Activated CD8-positive, alpha-beta memory T cell treated with anti-CD3 and anti-CD28 coated beads for 48 hours (primary cell): ENCODE results near the gene MME.
"Not testable (repeated sequence)": the region's sequence is repeated elsewhere in the genome, so short reads cannot be mapped to it uniquely, and the experiment has no call there.

Experiments
- DNase-seq, 3 experiments: peaks; one replicate each; pipeline ENCODE4 v3.0.0-alpha.2; 2020; ENCODE audit warnings: low read depth in 2 of 3, low spot score in 2 of 3

Gene MME

DNA sequence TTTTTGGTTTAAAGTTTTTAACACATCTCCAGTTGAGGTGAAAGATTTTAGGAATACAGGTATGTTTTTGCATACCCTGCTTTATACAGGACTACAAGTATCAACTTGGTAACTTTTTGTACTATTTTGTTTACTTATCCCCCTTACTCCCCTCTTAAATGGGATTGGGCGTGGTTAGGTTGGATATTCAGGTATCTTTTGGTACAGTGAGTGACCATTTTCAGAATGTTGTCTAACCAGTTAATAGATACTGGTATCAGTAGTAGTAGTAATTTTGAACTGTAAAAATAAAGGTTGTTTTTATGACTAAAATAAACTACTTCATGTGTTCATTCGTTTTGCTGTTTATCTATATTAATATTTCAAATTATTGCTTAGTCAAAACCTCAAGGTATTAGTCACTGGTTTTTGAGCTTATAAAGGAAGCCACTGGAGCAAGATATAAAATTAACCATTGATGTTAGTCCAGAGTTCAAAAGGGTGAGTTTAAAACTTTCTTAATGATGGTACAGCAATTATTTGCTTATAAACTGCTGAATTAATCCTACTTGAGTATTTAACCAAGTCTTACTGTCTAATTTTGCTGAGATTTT, 3.3 kb downstream of the MME start:
- no peak for DNase-seq

GRCh38 chr3:155084567-155084966, 4.4 kb downstream of the MME start:
- no peak for DNase-seq

DNA sequence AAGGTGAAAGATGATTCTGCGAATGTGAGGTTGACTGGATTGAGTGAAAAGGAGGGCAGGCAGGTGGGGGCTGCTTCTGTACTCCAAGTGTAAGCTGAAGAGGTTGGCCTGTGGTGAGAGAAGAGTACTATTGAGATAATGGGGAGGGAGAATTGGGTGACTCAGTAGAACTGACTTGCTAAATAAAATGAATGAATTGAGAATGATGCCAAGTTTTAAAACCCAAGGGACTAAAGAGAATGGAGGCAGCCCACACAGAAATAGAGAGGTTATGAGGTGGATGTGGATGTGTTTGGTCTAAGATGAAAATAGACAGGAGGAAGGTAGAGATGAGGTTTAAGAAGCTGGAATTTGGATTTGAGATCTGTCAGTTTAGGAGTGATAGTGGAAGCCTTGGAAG, 5.9 kb downstream of the MME start:
- DNase-seq = no peak

GRCh38 chr3:155088706-155089345, 8.7 kb downstream of the MME start:
- DNase-seq = no peak

GRCh38 chr3:155089495-155089894, 9.4 kb downstream of the MME start:
- DNase-seq = no peak

- DNase-seq = no peak
Measured at GRCh38 chr3:155093261-155093660, 13.1 kb downstream of the MME start.

DNA sequence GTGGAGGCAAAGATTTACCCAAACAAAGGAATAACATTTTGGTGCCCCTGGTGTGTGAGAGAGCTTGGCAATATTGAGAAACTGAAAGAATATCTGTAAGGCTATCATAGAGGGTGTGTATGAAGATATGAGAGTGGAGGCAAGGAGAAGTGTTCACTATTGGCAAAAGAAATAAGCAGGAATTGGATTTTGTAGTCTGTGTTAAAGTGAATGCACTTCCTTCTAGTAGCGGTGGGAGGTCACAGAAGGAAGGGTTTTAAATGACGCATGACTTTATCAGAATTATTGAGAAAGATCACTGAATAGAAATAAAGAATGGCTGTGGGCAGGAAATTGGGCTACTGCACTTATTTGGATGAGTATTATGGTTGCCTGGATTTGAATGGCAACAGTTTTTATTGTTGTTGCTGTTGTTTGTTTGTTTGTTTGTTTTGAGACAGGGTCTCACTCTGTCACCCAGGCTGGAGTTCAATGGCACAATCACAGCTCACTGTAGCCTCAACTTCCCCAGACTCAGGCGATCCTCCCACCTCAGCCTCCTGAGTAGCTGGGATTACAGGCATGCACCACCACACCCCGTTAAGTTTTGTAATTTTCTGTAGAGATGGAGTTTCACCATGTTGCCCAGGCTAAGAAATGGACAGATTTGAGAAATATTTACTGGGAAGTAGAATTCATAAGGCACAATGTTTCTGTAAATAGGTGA, 16.3 kb downstream of the MME start:
- no peak for DNase-seq

- DNase-seq = no peak
Measured at GRCh38 chr3:155097009-155097349, 16.9 kb downstream of the MME start.

- DNase-seq = no peak
Measured at GRCh38 chr3:155101398-155101797, 21.3 kb downstream of the MME start.

GRCh38 chr3:155102329-155102728, 22.2 kb downstream of the MME start:
- DNase-seq = no peak

GRCh38 chr3:155103686-155104085, 23.6 kb downstream of the MME start:
- no peak for DNase-seq

DNA sequence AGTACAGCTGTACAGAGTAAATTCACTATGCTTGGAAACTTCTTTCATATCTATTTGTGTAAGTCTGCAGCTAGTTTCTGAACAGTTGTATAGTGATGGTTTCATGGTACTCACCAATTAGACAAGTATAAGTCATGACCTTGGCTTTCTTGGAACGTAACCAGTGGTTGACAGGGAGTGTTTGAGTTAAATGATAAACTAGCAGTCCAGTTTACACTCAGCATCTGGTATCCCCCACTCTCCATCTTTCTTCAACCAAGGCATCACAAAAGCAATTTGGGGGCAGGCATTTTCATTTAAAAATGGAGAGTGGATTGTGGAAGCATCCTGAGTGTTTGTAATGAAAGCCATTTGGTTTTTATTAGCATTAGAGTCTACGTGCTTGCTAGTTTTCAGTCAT, 26.0 kb downstream of the MME start:
- no peak for DNase-seq

DNA sequence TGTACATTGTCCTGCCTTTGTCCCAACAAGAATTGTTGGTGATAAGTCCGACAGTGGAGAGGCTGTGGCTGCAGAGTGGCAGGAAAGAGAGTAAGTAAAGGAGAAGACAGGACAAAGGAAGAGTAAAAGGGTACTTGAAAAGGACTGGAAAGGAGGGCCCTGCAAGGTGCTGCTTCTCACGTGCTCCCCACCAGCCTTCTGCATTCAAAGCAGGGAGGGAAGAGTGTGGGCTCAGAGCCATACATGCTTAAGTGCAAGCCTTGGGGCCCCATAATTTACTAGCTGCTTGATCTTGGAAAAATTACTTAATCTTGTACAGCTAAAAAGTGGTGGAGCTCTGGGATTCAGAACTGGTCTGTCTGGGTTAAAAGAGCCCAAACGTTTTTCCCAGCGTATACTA, 29.9 kb downstream of the MME start:
- no peak for DNase-seq

DNA sequence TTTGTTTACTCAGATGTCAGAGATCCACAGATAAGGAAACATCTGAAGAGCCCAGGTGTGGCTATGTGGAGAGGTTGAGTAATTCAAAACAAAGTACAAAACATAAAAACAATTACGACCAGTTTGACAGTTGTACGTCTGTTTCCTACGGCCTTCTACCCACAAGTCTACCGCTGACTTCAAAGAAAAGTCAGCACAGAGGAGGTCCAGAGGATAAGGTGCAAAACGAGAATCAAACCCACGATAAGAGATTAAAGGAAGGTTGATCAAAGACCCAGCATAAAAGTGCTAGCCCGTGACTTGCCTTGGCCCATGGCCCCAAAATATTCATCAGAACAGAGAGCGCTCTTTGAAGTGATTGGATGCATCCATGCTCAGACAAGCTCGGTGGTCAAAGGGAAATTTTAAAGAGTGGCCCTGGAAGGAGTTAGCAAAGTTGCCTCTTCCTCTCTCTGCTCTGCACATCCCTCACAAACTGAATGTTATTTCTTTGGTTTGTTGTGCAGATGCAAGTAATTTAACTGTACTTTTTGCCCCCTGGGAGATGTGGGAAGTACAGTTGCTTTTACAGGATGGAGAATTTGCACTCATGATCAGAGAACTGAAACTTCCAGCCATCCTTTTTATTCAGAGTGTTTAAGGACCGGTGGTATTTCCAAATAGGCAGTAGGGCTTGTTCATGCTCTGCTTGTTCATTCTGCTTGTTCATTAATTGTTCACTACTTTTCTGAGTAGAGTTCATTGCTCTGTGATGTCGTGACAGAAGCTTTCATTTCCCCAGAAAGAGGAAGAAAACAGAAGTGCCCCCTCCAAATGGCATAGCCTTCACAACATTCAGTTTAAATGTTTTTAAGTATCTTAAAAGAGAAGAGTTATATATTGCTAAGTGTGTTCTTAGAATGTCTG, 31.1 kb downstream of the MME start:
- DNase-seq = no peak

DNA sequence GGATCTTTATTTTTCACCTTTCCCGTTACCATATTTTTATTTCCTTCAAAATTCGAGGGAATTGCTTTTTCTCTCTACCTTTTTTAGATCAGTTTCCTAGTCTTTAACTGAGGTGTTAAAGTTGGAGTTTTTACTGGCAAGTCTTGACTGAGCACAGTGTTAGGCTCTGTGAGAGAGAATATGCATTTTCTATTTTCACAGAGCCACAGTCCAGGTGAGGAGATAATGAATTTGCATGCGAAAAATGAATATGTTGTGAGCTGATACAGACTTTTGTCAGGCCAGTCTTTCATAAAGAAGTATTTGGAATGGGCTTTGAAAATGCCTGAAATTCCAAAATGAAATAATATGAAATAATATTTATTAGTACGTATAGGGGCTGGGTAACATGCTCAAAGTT, 31.9 kb downstream of the MME start:
- no peak for DNase-seq

GRCh38 chr3:155112661-155113389, 32.7 kb downstream of the MME start:
- no peak for DNase-seq

GRCh38 chr3:155124745-155125144, 44.6 kb downstream of the MME start:
- not testable (repeated sequence) for DNase-seq

DNA sequence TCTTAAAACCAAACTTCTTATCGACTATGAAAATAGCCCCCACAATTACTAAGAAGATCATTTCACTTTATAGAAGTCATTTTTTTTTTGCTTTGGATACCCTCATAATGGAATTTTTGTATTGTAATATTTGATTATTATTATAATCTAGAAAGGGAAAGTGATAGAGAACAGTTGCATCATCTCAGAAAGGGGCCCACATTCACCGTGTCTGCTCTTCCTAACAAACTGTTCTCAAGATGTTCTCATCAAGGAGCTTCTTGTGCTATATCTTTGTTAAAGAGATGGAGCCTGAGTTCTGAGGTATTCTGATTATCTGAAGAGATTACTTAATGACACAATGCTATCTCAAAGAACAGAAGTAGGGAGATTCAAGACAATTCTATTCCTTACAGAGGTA, 49.3 kb downstream of the MME start:
- DNase-seq = no peak

- DNase-seq = no peak
Measured at GRCh38 chr3:155130001-155130400, 49.9 kb downstream of the MME start.

DNA sequence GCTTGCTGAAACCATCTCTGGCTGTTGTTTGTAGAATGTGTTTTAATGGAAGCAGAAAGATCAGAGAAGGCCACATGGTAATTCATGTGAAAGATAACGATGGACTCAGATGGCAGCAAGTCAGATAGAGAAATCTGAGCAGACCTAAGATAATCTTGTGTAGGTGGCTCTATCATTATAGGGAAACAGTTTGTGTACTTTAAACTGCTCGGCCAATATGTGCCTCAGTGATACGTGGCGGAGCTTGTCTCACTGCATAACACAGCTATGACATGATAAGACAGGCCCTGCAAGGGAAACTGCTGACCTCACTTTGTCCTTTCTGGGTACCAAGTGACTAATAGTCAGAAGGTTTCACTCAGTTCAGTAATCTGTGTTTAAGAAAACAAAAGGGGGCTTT, 51.0 kb downstream of the MME start:
- no peak for DNase-seq

- not testable (repeated sequence) for DNase-seq
Measured at GRCh38 chr3:155134311-155134710, 54.2 kb downstream of the MME start.
